CD4-positive, alpha-beta T cell treated with Interleukin-12 subunit alpha and Interleukin-12 subunit beta, for 1 hour (primary cell): Measurements from ENCODE around the gene CEP78.

Source experiments
- DNase-seq: peaks from one replicate; pipeline ENCODE4 v3.0.0-alpha.2; 2020

CEP78 gene

DNA sequence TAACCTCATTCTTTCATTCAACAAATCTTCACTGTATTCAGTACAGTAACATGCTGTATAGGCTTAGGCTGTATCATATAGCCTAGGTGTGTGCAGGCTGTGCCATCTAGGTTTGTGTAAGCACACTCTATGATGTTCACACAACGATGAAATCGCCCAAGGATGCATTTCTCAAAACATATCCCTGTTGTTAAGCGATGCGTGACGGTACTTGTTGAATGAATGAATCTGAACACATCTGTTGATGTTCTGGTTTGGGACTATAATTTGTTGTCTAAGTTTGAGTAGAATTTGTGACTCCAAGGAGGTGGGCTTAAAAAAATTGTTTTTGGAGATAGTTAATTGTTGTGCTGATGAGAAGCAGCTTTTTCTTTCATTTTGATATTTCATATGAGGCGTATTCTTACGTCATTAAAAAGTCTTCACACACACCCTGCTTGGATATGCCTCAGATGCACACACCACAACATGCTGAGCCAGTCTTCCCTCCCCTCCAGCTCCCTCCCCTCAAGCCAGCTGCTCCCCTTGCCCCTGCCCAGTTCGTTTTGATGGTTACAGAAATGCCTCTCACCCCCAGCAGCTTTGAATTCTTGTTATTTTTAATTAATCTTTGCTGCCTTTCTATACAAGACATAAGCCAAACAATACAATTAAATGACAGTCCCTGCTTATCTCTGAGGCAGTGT is 55.5 kb downstream of the CEP78 start:
- no peak for DNase-seq

DNA sequence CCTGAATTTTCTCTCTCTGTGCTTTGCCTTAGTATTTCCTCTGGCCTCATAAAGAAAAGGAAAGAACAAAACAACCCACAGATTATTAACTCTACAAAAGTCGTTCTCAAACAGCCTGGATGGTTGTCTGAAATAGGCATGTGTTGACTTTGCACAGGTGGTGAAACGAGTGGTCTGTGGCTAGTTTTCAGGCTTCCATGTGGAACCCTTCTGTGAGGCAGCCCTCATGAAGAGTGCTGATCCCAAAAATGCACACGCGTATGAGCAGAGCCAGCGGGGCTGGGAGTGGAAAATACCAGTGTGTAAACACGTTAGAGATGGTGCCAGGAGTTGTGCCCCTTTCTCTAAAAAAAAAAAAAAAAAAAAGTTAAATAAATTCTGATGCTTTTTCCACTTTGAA is 56.2 kb downstream of the CEP78 start:
- DNase-seq: no peak

DNA sequence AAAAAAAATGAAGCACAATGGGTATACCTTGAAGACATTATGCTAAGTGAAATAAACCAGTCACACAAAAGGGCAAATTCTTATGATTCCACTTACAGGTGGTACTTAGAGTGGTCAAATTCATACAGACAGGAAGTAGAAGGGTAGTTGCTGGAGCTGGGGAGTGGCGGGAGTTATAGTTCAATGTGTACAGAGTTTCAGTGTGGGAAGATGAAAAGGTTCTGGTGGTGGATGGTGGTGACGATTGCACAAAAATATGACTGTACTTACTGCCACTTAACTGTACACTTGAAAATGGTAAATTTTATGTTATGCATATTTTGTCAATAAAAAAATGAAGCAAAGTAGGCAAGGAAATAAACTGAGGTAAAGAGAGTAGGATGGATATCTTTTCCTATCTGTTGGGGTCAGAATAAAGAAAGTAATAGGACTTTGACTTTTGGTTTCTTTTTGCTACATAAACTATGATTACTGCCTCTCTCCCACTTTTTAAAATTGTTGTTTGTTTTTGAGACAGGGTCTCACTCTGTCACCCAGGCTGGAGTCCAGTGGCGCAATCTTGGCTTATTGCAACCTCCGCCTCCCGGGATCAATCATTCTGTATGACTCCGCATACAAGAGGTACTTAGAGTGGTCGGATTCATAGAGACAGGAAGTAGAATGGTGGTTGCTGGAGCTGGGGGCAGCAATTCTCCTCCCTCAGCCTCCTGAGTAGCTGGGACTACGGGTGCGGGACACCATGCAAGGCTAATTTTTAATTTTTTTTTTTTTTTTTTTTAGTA is 57.0 kb downstream of the CEP78 start:
- DNase-seq: no peak

DNA sequence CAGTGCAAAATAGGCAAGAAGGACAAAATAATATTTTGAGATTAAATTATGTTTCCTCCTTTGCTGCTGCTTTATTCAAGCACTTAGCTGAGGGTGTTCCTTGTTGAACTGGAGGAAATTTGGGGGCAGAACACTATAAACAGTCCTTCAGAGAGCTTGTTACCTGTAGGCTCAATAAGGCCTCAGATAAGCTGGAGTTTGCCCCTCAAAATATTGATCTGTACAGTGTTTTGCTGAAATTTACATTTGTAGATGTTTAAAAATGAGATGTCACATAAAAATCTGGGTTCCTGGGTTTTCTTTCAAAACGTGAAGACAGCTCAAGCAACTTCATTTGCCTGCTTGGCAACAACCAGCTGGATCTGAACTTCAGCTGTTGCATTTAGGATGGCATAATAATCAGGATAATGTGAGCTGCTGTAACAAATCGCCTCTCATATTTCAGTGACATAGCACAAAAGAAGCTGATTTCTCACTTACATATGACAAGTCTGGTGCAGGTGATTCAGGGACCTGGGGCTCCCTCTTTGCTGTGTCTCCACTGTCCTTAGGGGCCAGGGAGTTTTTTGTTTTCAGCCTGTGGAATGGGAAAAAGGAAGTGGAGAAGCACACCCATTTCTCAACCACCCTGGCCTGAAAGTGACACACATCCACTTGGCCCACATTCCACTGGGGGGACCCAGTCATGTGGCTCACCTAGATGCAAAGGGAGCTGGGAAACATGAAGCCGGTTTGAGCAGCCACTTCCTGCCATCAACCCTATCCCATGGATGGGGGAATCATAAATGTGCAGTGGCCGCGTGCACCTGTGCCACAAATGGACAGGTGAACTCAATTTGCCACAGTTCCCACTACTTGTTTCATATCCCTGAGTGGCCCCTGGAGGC is 58.7 kb downstream of the CEP78 start:
- DNase-seq: no peak

DNA sequence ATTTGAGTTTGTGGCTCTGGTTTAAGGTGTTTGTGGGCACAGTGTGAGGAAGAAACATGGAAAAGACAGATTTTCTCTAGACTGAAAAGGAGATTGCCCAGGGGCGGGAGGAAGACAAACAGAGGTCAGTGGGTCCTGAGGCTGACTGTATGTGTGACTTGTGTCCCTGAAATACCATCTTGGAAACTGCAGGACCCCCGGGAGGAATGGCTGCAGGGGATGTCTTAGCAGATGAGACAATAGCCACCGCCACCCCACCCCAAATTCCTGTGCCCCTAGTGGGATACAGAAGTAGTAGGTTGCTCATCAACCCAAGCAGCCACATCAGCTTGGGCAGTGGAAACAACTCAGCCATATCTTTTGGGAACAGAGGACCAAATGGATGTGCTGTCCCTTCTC is 59.3 kb downstream of the CEP78 start:
- DNase-seq: no peak

DNA sequence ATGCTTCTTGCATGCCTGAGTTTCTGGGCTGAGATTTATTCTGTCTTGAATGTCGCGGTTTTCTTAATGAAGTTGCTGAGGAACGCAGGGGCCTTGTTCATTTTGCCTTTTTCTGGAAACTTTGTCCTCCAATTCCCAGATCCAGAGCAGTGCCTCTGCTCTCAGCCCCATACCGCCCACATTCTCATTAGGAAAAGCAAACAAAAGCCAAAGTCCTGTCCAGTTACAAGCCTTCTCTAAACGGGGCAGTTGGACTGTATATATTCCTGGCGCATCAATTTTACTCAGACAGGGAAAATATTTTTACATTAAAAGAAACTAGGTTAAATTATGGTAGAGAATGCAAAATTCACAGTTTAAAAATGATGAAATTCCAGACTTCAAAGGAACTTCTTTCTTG is 59.9 kb downstream of the CEP78 start:
- no peak for DNase-seq

DNA sequence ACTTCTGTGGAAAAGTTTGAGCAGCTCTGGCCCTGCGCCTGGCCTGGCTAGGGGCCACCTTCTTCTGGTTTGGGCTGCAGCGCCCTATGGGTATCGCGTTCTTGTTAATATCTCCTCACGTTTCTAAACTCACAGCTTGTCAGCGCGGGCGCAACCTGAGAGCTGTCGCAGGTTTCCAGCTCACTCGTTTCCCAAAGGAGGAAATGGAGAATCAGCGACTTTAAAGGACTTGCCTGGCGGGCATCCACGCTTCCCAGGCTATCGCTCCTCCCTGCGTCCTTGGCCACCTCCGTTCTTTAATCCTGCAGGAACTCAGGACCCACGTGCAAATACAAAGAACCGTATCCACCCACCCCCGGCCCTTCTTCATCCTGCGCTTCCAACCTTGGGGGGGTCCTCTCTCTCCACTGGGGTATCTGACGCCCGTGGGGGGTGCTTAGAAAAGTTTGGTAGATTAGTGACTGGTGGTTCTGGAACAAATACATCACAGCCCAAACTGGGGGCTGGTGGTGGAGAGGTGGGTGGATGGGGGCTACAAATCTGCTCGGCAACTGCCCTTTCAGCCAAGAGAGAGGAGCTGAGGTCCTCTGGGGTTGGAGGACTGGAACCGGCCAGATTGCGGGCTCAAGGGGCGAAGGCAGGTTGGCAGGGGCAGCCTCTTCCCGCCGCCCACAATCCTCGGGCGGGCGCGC is 60.5 kb downstream of the CEP78 start:
- DNase-seq: no peak

DNA sequence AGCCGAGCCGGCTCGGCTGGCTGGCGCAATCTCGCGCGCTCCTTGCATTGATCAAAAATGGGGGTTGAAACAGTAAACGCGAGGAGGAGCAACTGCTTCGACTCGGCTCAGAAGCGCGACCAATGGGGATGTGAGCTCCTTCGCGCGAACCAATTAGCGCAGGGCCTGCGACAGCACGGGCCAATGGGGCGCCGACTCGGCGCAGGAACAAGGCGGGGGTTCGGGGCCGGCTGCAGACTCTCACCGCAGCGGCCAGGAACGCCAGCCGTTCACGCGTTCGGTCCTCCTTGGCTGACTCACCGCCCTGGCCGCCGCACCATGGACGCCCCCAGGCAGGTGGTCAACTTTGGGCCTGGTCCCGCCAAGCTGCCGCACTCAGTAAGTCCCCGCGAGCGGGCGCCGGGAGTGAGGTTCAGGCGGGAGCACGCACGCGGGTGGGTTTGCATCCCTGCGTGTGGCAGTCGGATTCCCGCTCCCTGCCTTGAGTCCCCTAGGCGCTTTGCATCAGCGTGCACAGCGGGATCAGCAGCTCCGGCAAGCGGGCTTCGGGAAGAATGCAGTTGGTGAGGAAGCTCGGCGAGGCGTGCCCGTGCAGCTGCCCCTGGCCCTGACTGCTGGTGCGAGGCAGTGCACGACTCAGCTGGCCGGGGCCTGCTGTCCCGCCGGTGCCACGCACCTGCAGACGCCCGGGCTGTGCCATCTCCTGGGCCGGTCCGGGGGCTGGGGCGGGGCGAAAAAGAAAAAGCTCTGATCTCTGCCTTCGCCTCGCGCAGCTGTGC is 61.2 kb downstream of the CEP78 start, which contains the start of gene PSAT1:
Gene PSAT1, plus strand, starts transcription at position 233 of the 779 bp plus-strand sequence. Its CDS starts 86 bp downstream, at position 319.
- peak; percentile 90 for DNase-seq

DNA sequence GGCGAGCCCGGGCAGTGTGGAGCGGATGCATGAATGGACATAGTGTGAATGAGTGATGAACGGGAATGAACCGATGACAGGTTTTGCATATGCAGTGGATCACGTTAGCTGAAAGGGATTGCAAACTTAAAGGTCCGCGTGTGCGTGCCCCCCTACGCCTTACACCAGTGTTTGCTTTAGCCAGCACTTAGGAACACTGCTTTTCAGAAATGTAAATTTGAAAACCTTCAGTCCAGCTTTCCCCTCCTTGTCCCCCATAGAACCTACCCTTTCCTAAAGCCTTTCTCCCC is 61.7 kb downstream of the CEP78 start:
- no peak for DNase-seq

DNA sequence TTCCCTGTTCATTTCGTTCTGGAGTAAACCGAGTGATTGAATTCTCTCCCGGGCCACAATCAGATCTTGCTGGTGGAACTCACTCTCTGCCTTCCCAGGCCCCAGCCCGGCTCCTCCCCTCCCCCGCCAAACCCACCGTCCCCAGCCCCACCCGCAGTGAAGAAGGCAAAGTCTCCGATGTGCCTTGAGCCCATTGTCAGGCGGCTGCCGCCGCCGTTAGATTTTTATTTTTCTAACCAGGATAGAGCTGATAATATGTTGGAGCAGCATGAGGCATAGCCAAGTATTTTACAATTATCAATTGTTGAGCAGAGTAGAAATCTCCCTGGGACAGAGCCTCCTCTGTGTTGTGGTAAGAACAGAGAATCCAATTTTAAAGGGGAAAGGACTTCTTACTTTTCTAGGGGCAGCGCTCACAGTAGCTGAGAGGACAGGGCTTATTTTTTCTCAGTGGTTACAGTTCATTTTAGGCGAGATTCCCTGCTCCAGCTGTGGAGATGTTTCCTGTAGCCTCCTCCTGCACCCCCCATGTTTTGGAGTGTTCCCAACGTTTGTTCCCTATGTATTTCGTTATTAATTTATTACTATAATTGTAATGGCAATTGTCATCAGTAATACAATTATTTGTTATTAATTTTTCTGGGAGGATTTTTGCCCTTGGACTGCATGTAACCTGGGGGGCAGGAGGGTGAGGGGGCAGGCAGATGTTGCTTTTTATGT is 62.3 kb downstream of the CEP78 start:
- DNase-seq: no peak

DNA sequence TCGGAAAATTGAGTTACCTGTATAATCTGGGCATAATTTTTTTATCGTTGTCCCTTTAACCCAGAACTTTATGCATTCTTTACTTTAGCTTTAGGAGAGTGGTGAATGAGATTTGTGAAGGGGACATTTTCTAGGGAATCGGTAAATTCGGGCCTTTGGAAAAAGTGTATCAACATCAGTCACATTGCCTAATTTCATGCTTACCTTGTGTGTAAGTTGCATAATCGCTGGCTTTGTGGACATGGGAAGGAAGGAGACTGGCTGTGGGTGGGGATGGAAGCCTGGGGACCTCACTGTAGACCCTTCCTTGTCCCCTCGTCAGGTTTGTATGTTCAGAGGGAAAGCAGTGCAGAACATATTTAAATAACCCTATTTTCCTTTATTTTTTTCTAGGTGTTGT is 64.3 kb downstream of the CEP78 start:
- DNase-seq: no peak

DNA sequence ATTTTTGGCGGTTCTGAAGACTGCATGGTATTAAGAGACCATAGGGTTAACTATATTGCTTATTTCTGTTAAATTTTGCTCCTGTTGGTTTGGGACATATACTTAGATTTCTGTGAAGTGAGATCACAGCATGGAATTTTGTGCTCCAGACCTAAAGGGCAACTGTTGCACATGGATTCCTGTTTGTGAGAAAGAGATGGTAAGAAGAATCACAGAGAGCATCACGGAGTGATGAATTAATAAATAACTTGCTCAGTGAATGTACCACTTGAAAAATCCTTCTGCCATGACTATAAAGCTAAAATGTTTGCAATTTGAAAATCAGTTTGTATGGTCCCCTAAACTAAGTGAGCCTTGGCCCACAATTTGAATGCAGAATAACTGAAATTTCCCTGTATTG is 65.6 kb downstream of the CEP78 start:
- no peak for DNase-seq

DNA sequence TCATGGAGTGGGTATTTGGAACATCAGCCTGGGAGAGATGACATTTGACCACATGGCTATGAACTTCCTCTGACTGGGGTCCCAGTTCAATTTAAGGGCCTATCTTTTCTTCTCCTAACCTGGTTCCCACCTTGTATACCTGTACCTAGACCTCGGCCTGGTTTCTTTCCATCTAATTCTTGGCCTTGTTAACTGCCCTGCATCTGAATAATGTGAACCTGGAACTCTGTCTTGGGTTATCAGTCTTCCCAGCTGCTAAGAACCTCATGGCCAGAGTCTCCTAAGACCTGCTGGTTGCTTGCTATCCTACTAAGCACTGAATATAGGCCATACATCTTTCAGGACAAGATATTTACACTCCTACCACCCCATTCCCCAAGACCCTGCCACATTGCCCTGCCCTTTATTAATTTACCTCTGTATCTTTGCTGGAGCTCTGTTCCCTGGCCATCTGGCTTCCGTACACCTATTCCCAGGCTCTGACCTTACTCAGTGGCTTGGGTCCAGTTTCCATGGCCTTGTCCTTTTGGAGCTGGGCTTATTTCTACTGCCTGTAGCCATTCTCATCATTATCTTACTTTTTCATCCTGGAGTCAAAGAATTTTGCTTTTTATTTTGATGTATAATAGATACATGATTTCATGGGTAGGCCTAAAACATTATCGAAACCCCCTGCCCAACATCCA is 67.6 kb downstream of the CEP78 start:
- DNase-seq: no peak

DNA sequence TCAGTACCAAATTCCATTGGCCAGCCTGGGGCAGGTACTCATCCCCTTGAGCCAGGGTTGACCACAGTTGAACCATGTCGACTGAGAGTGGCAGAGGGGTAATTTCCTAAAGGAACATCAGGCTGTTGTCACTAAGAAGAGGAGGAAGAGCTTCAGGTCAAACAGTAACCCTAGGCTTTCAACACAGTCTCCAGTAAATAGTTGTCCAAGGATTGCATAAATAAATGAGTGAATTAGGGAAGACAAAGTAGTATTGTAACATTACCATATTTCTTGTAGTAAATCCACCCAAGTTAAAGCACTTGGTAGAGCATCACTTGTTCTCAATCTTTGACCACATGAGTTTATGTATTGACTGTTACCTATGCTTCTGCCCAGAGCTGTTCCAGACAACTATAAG is 68.5 kb downstream of the CEP78 start:
- no peak for DNase-seq

DNA sequence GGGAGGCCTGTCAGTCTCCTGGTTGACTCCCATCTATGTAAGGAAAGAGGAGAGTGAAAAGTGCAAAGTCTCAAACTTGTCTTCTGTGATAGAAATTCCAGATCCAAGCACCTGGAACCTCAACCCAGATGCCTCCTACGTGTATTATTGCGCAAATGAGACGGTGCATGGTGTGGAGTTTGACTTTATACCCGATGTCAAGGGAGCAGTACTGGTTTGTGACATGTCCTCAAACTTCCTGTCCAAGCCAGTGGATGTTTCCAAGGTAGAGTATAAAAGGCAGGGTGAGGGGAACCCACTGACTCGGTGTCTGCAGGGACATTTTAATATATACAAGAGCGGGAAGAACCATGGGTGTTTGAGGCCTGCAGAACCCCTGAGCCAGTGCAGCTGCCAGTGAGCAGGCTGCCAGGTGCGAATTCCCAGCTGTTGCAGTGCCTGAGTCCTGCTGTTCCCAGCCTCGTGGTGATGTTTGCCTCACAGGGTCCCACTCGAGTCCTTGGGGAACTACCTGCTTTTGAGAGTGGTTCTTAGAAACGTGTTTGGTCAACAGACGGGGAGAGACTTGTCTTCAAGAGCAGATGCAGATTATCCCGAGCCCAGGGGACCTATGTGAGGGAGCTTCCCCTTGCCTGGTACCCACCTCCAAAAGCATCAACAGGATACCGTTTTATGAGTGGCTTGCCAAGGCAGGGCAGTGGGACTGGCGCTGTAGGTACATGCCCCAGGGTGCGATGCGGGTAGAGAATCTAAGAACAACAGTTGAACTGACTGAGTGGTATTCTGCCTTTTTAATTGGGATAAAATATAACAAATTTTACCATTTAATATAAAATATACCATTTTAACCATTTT is 70.6 kb downstream of the CEP78 start:
- DNase-seq: no peak

DNA sequence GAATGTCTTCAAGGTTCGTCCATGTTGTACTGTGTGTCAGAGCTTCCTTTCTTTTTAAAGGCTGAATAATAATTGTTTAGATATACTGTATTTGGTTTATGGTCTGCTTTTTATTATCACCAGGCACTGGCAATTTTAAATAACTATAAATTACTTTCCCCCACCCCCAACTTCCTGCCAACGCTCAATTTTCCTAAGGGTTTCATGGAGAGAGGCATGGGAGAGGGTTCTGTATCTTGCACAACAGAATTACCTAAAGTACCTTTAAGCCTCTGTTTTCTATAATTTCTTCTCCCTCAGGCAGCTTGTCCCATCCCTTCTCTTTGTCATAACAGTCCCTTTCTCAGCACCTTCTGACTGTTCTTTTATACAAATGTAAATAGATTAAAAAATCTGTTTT is 71.5 kb downstream of the CEP78 start:
- DNase-seq: no peak

DNA sequence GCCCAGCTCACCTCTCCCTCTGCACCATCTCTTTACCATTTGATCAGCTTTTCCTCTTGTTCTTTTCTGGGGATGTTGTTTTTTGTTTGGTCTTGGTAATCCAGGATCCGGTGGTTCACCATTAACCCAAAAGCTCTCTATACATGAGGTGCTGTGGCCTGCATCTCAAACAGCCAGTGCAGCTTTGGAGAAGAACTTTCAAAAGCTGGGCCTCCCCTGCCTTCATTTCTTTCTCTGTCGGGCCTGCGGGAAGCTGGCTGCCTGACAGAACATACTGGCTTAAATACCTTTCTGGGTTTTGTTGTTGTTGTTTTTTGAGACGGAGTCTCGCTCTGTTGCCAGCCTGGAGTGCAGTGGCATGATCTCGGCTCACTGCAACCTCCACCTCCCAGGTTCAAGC is 73.2 kb downstream of the CEP78 start:
- no peak for DNase-seq

DNA sequence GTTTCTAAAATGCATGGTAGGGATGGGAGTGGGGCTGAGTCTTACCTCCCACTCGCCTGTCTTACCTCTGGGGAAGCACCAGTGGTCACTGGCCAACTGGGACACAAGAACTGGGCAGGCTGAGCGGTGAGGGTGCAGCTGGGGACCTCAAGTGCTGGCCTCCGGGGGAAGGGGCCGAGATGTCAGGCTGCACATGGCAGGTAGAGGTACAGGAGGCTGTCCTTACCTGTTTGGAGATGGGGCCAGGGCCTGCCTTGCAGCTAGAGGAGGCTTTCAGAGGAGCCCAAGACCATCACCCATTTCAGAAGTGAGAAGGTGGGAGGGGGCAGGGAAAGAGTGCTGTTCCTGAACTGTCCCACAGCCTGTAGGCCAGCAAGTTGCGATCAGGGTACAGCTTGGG is 75.2 kb downstream of the CEP78 start:
- DNase-seq: no peak

DNA sequence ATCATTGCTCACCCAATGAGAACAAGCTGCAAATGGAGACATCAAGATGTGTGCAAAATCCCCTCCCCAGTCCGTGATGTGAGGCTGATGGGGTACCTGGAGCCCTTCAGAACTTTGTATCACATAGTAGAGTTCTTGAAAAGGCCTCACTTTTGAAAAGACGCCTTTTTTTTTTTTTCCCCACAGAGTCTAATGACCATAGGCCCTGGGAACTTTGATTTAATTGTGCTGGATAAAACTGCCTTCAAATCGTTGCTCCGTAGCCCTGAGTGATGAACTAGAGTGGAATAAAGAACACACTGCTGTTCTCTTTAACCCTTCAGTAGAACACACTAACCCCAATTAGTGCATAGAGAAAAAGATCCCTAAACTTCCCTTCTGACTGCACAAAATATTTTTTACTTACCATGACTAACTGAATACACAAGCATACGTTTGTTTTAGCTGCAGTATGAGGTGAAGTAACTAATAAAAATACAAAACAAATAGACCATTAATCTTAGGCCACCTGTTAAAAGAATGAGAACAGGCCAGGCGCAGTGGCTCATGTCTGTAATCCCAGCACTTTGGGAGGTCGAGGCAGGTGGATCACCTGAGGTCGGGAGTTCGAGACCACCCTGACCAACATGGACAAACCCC is 76.1 kb downstream of the CEP78 start:
- no peak for DNase-seq

DNA sequence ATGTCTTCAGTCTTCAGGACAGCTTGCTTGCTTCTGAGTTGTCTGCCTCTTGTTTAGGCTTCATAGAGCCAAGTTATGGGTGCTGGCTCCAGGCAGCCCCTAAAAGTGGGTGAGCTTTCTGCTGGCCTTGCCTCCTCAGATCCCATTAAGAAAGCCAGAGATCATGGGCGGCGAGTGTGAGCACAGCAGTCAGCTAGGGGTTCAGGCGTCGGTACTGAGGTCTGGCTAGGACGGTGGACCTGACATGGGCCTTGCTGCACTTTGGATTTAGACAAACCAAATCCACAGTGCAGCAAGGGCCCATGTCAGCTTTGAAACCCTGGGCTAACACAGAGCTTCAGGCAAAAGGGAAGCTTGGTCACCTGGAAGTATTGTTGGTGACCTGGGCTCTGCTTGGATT is 78.7 kb downstream of the CEP78 start:
- DNase-seq: no peak
